HG03575 (cell line): ENCODE results near the gene SH2D7.

Experiments used
- ATAC-seq: cut with Tn5 transposase; IDR thresholded peaks from one replicate; pipeline ENCODE4 v1.9.1; 2021; ENCODE audit not compliant: unreplicated experiment, insufficient number of reproducible peaks, low FRiP score; ENCODE audit errors: extremely low read depth

SH2D7 gene

GRCh38 chr15:78098131-78098755, 5.9 kb downstream of the SH2D7 start:
- ATAC-seq: no peak

GRCh38 chr15:78100886-78101285, 8.5 kb downstream of the SH2D7 start:
- no peak for ATAC-seq

- no peak for ATAC-seq
Measured at GRCh38 chr15:78101423-78102105, 9.2 kb downstream of the SH2D7 start.

- no peak for ATAC-seq
Measured at GRCh38 chr15:78102211-78102610, 9.8 kb downstream of the SH2D7 start.

- ATAC-seq: no peak
Measured at GRCh38 chr15:78102741-78103140, 10.4 kb downstream of the SH2D7 start.

- no peak for ATAC-seq
Measured at GRCh38 chr15:78103406-78104118, 11.2 kb downstream of the SH2D7 start.

GRCh38 chr15:78104119-78104479, 11.7 kb downstream of the SH2D7 start:
- no peak for ATAC-seq

GRCh38 chr15:78104566-78105475, 12.5 kb downstream of the SH2D7 start:
- ATAC-seq: no peak

- no peak for ATAC-seq
Measured at GRCh38 chr15:78105476-78106241, 13.3 kb downstream of the SH2D7 start.

- no peak for ATAC-seq
Measured at GRCh38 chr15:78107471-78107870, 15.1 kb downstream of the SH2D7 start.

GRCh38 chr15:78108300-78109084, 16.1 kb downstream of the SH2D7 start:
- ATAC-seq: no peak

GRCh38 chr15:78109156-78109555, 16.8 kb downstream of the SH2D7 start:
- no peak for ATAC-seq

- no peak for ATAC-seq
Measured at GRCh38 chr15:78110096-78110495, 17.7 kb downstream of the SH2D7 start.

GRCh38 chr15:78110916-78111475, 18.6 kb downstream of the SH2D7 start:
- no peak for ATAC-seq

GRCh38 chr15:78111788-78112187, 19.4 kb downstream of the SH2D7 start:
- no peak for ATAC-seq

GRCh38 chr15:78112551-78112950, 20.2 kb downstream of the SH2D7 start:
- no peak for ATAC-seq

GRCh38 chr15:78120523-78120922, 28.2 kb downstream of the SH2D7 start:
- ATAC-seq: no peak

- ATAC-seq: no peak
Measured at GRCh38 chr15:78125267-78125666, 32.9 kb downstream of the SH2D7 start.
